Neural progenitor cell (in vitro differentiated cells): Measurements from ENCODE around the gene TRPM3. TPM values are rescaled to one million over a fixed set of nuclear protein-coding genes. Genes with fewer than 3 reads are reported as not detected.

Experiments
- DNase-seq: peaks from one replicate; pipeline ENCODE4 v3.0.0-alpha.2; 2016; ENCODE audit warnings: low spot score
- H2AFZ ChIP-seq: fragments of 200-600 bp; sonication (generic); replicated peaks from 2 replicates; pipeline ENCODE4 v1.6.1; 2016; ENCODE audit warnings: antibody characterized with exemption
- H3F3A ChIP-seq: fragments of 200-600 bp; sonication (generic); 2 replicates; pipeline ENCODE4 v1.6.1; 2016; ENCODE audit warnings: antibody characterized with exemption, low read depth
- H3K27ac ChIP-seq: fragments of 200-600 bp; sonication (generic); 2 replicates; pipeline ENCODE4 v1.5.1; 2016; ENCODE audit warnings: mild to moderate bottlenecking
- H3K27me3 ChIP-seq: fragments of 200-600 bp; sonication (generic); 2 replicates; pipeline ENCODE4 v1.6.1; 2016; ENCODE audit warnings: mild to moderate bottlenecking, moderate library complexity
- H3K36me3 ChIP-seq: fragments of 200-600 bp; sonication (generic); 2 replicates; pipeline ENCODE4 v1.5.1; 2016
- H3K4me1 ChIP-seq: fragments of 200-600 bp; sonication (generic); 2 replicates; pipeline ENCODE4 v1.6.1; 2016; ENCODE audit warnings: mixed run types
- H3K4me2 ChIP-seq: fragments of 200-600 bp; sonication (generic); 2 replicates; pipeline ENCODE4 v1.6.1; 2016
- H3K4me3 ChIP-seq: fragments of 200-600 bp; sonication (generic); 2 replicates; pipeline ENCODE4 v1.5.1; 2016
- H3K79me2 ChIP-seq: fragments of 200-600 bp; sonication (generic); 2 replicates; pipeline ENCODE4 v1.6.1; 2016; ENCODE audit warnings: low read depth
- H3K9ac ChIP-seq: fragments of 200-600 bp; sonication (generic); 2 replicates; pipeline ENCODE4 v1.6.1; 2016
- H3K9me3 ChIP-seq: fragments of 200-600 bp; sonication (generic); 2 replicates; pipeline ENCODE4 v1.5.1; 2016; ENCODE audit warnings: low read depth
- H4K20me1 ChIP-seq: fragments of 200-600 bp; sonication (generic); 2 replicates; pipeline ENCODE4 v1.6.1; 2016; ENCODE audit warnings: low read depth
- H3K27ac Mint-ChIP-seq: 3 replicates; pipeline ENCODE4 v1.8.0; 2021; ENCODE audit warnings: mixed read lengths
- H3K27me3 Mint-ChIP-seq: 2 replicates; pipeline ENCODE4 v1.8.0; 2022; ENCODE audit warnings: low read depth, mild to moderate bottlenecking, inconsistent platforms, moderate library complexity, mixed read lengths; ENCODE audit not compliant: insufficient read depth
- H3K36me3 Mint-ChIP-seq: 3 replicates; pipeline ENCODE4 v1.8.0; 2021; ENCODE audit warnings: mixed read lengths
- H3K4me1 Mint-ChIP-seq: 3 replicates; pipeline ENCODE4 v1.8.0; 2021; ENCODE audit warnings: mixed read lengths
- H3K4me3 Mint-ChIP-seq: 3 replicates; pipeline ENCODE4 v1.8.0; 2021; ENCODE audit warnings: mild to moderate bottlenecking, moderate library complexity, mixed read lengths
- H3K9me3 Mint-ChIP-seq: 3 replicates; pipeline ENCODE4 v1.8.0; 2020; ENCODE audit warnings: mixed read lengths
- CTCF ChIP-seq: fragments of 200-600 bp; sonication (generic); IDR thresholded peaks from 2 replicates; pipeline ENCODE4 v1.5.1; 2017; ENCODE audit warnings: antibody characterized with exemption, mild to moderate bottlenecking
- EZH2 ChIP-seq: fragments of 200-600 bp; sonication (generic); IDR thresholded peaks from 2 replicates; pipeline ENCODE4 v1.6.1; 2017; ENCODE audit warnings: antibody characterized with exemption, mild to moderate bottlenecking, moderate library complexity
- EZH2phosphoT487 ChIP-seq: fragments of 200-600 bp; sonication (generic); IDR thresholded peaks from 2 replicates; pipeline ENCODE4 v1.6.1; 2017; ENCODE audit warnings: antibody characterized with exemption
- total RNA-seq: library from RNA; depleted of rRNA; stranded (reverse); fragments of >200 nt; gene quantifications from 2 replicates; pipeline ENCODE4 v1.2.3, GENCODE V29; 2015; ENCODE audit warnings: low replicate concordance

TRPM3 gene
- total RNA-seq, 1 donor from 2014 or later: 37.2 TPM

DNA sequence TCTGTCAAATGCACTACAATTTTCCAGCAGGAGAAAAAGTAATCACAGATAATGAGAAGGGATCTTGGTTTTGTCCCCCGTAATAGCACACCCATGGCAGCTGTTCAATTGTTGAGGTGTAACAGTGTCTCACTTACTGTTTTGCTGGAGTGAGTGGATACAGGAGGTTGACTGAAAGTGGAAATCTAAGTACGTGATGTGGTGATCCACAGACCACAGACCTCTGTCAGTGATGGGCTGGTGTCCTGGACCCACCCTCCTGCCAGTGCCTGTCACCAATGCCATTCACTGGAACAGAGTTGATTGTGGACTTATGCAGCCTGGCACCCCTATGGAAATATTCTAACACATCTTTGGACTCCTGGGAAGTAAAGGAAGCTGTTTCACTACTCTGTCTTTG, 261.7 kb downstream of the TRPM3 start:
- no peaks in the 10 kb centered on the region for H3K79me2 ChIP-seq
- no peak overlapping the region for H3K27ac ChIP-seq
- no peaks in the 10 kb centered on the region for H3K4me1 ChIP-seq
- H3K9ac ChIP-seq: no peak overlapping the region
- H3K36me3 Mint-ChIP-seq: peaks cover 17% of the 10 kb centered on the region
- H3K4me3 Mint-ChIP-seq: no peak overlapping the region
- H3K4me2 ChIP-seq: no peak overlapping the region
- no peak for DNase-seq
- no peaks in the 10 kb centered on the region for H3K9me3 Mint-ChIP-seq
- no peak overlapping the region for H2AFZ ChIP-seq
- no peaks in the 10 kb centered on the region for H3K27me3 ChIP-seq
- H3K27ac Mint-ChIP-seq: no peak overlapping the region
- TF ChIP-seq EZH2phosphoT487 (no peak), EZH2 (no peak), CTCF (no peak)
- H3F3A ChIP-seq: no peaks in the 10 kb centered on the region
- no peaks in the 10 kb centered on the region for H4K20me1 ChIP-seq
- no peaks in the 10 kb centered on the region for H3K9me3 ChIP-seq
- H3K36me3 ChIP-seq: no peaks in the 10 kb centered on the region
- H3K27me3 Mint-ChIP-seq: no peaks in the 10 kb centered on the region
- H3K4me1 Mint-ChIP-seq: no peaks in the 10 kb centered on the region
- no peak overlapping the region for H3K4me3 ChIP-seq

GRCh38 chr9:70856411-70856810, 265.0 kb downstream of the TRPM3 start:
- no peaks in the 10 kb centered on the region for H3K9me3 ChIP-seq
- no peak overlapping the region for H3K27ac ChIP-seq
- Mint-ChIP-seq H3K27ac (no peak overlapping the region), H3K4me3 (no peak overlapping the region), H3K9me3 (no peaks in the 10 kb centered on the region), H3K4me1 (no peaks in the 10 kb centered on the region), H3K27me3 (no peaks in the 10 kb centered on the region), H3K36me3 (peaks cover 18% of the 10 kb centered on the region)
- TF ChIP-seq EZH2: no peak
- TF ChIP-seq CTCF: no peak
- TF ChIP-seq EZH2phosphoT487: no peak
- H3K27me3 ChIP-seq: no peaks in the 10 kb centered on the region
- H3K4me3 ChIP-seq: no peak overlapping the region
- H3K4me1 ChIP-seq: no peaks in the 10 kb centered on the region
- H4K20me1 ChIP-seq: no peaks in the 10 kb centered on the region
- H3K9ac ChIP-seq: no peak overlapping the region
- no peak overlapping the region for H3K4me2 ChIP-seq
- no peaks in the 10 kb centered on the region for H3F3A ChIP-seq
- no peaks in the 10 kb centered on the region for H3K36me3 ChIP-seq
- no peak overlapping the region for H2AFZ ChIP-seq
- DNase-seq: no peak
- H3K79me2 ChIP-seq: no peaks in the 10 kb centered on the region

- no peak overlapping the region for H3K27ac Mint-ChIP-seq
- Histone ChIP-seq H3F3A (no peaks in the 10 kb centered on the region), H3K4me1 (no peaks in the 10 kb centered on the region), H3K36me3 (no peaks in the 10 kb centered on the region), H3K4me2 (no peak overlapping the region), H3K9ac (no peak overlapping the region), H3K27me3 (no peaks in the 10 kb centered on the region), H4K20me1 (no peaks in the 10 kb centered on the region), H3K27ac (no peak overlapping the region), H2AFZ (no peak overlapping the region), H3K4me3 (no peak overlapping the region), H3K9me3 (no peaks in the 10 kb centered on the region), H3K79me2 (no peaks in the 10 kb centered on the region)
- H3K9me3 Mint-ChIP-seq: peaks cover 4% of the 10 kb centered on the region
- no peak for DNase-seq
- H3K4me3 Mint-ChIP-seq: no peak overlapping the region
- no peaks in the 10 kb centered on the region for H3K27me3 Mint-ChIP-seq
- H3K36me3 Mint-ChIP-seq: peaks cover 26% of the 10 kb centered on the region
- TF ChIP-seq EZH2phosphoT487 (no peak), EZH2 (no peak), CTCF (no peak)
- no peaks in the 10 kb centered on the region for H3K4me1 Mint-ChIP-seq
Measured at GRCh38 chr9:70852711-70853240, 268.6 kb downstream of the TRPM3 start.
